GM21717 (cell line): ENCODE data around the gene CLN5.

ENCODE experiments used
- ATAC-seq: cut with Tn5 transposase; IDR thresholded peaks from one replicate; pipeline ENCODE4 v1.9.1; 2021; ENCODE audit warnings: mild to moderate bottlenecking, moderate library complexity; ENCODE audit not compliant: unreplicated experiment

Gene CLN5

GRCh38 chr13:77016251-77016812 is 24.5 kb downstream of the CLN5 start:
- ATAC-seq, result no peak

GRCh38 chr13:77016888-77017623 is 25.2 kb downstream of the CLN5 start:
- ATAC-seq, result no peak

GRCh38 chr13:77019756-77020155 is 27.9 kb downstream of the CLN5 start:
- ATAC-seq, result no peak

GRCh38 chr13:77022341-77022740 is 30.5 kb downstream of the CLN5 start:
- no peak for ATAC-seq

- ATAC-seq, result peak; percentile 57
Observed at GRCh38 chr13:77026255-77026860, 34.5 kb downstream of the CLN5 start.

- peak; percentile 67 for ATAC-seq
Observed at GRCh38 chr13:77026861-77027621, 35.2 kb downstream of the CLN5 start, which contains the start of gene FBXL3. Gene FBXL3, minus strand, starts transcription at chr13:77027159. Its CDS starts 5,299 bp downstream, at chr13:77021860.

- ATAC-seq, result no peak
Observed at GRCh38 chr13:77028202-77028601, 36.3 kb downstream of the CLN5 start.

GRCh38 chr13:77029436-77029835 is 37.6 kb downstream of the CLN5 start:
- no peak for ATAC-seq

GRCh38 chr13:77031656-77032243 is 39.9 kb downstream of the CLN5 start:
- no peak for ATAC-seq

- no peak for ATAC-seq
Observed at GRCh38 chr13:77033717-77034302, 41.9 kb downstream of the CLN5 start.

- no peak for ATAC-seq
Observed at GRCh38 chr13:77034881-77035280, 43.0 kb downstream of the CLN5 start.

- ATAC-seq, result no peak
Observed at GRCh38 chr13:77036279-77036678, 44.4 kb downstream of the CLN5 start.

GRCh38 chr13:77038907-77039480 is 47.1 kb downstream of the CLN5 start:
- ATAC-seq, result no peak

- no peak for ATAC-seq
Observed at GRCh38 chr13:77040076-77040475, 48.2 kb downstream of the CLN5 start.

- ATAC-seq, result no peak
Observed at GRCh38 chr13:77040835-77041234, 49.0 kb downstream of the CLN5 start.

GRCh38 chr13:77042566-77043177 is 50.8 kb downstream of the CLN5 start:
- no peak for ATAC-seq

GRCh38 chr13:77047649-77048343 is 55.9 kb downstream of the CLN5 start:
- no peak for ATAC-seq

GRCh38 chr13:77048681-77049080 is 56.8 kb downstream of the CLN5 start:
- no peak for ATAC-seq

- ATAC-seq, result no peak
Observed at GRCh38 chr13:77053192-77053591, 61.3 kb downstream of the CLN5 start.
